ENCODE data around the gene HNRNPA1.

GRCh38 chr12:54262403-54262925, 18.1 kb upstream of the HNRNPA1 start:
- no peak for TF ChIP-seq POLR2A (IDR thresholded peaks at IDR 0.05)
- no peak for TF ChIP-seq CTCF (IDR thresholded peaks at IDR 0.05)
